Tibial nerve (tissue), 4 donors: Measurements from ENCODE around the gene PRKG1. TPM values are rescaled to one million over a fixed set of nuclear protein-coding genes. Genes with fewer than 3 reads are reported as not detected.

Experiments
- DNase-seq, 2 donors: peaks; one replicate each; pipeline ENCODE4 v3.0.0-alpha.2; 2019; ENCODE audit warnings: low spot score in 2 of 2
- H3K27ac ChIP-seq, 4 donors: fragments of 200-600 bp; sonication (generic) in 3 of 4; one replicate each; pipeline ENCODE4 v1.5.1; 2017 to 2019; ENCODE audit warnings: mild to moderate bottlenecking in 1 of 4
- H3K27me3 ChIP-seq, 2 donors: fragments of 200-600 bp; sonication (generic) in 1 of 2; one replicate each; pipeline versions ENCODE4 v1.5.1 to v1.6.0; 2017 to 2019
- H3K36me3 ChIP-seq, 3 donors: fragments of 200-600 bp; sonication (generic); one replicate each; pipeline ENCODE4 v1.5.1; 2018 to 2019
- H3K4me1 ChIP-seq, 4 donors: fragments of 200-600 bp; sonication (generic) in 3 of 4; one replicate each; pipeline ENCODE4 v1.5.1; 2017 to 2019
- H3K4me3 ChIP-seq, 4 donors: fragments of 200-600 bp; sonication (generic) in 3 of 4; one replicate each; pipeline ENCODE4 v1.5.1; 2017 to 2019; ENCODE audit warnings: mild to moderate bottlenecking in 1 of 4, moderate library complexity in 1 of 4
- H3K9me3 ChIP-seq, 4 donors: fragments of 200-600 bp; sonication (generic) in 3 of 4; one replicate each; pipeline ENCODE4 v1.5.1; 2017 to 2019
- EP300 ChIP-seq, 2 donors: sonication (generic); formaldehyde crosslinking; IDR thresholded peaks; one replicate each; pipeline ENCODE4 v1.6.1; 2017; ENCODE audit warnings: antibody characterized with exemption in 2 of 2, mild to moderate bottlenecking in 1 of 2
- POLR2A ChIP-seq, 2 donors: fragments of 450-650 bp; IDR thresholded peaks; one replicate each; pipeline ENCODE4 v1.6.1; 2017; ENCODE audit warnings: antibody characterized with exemption in 2 of 2, mild to moderate bottlenecking in 2 of 2, moderate library complexity in 2 of 2
- WGBS, 2 donors: methylation state at CpG; one replicate each; pipeline ENCODE4 v1.1.5; 2018; 5-methylcytosine and 5-hydroxymethylcytosine counted together
- total RNA-seq, 4 donors: library from RNA; depleted of rRNA; stranded (reverse); fragments of >200 nt; gene quantifications; one replicate each; pipeline ENCODE4 v1.1.0, GENCODE V29; 2016
- TF ChIP-seq, protein P1 (sequence below), 5 experiments: fragments of 200-600 bp in 3 of 5; fragments of 450-650 bp in 2 of 5; sonication (generic) in 3 of 5; IDR thresholded peaks; one replicate each; pipeline ENCODE4 v1.5.1; 2016 to 2019; ENCODE audit warnings: antibody characterized with exemption in 5 of 5, mild to moderate bottlenecking in 3 of 5, moderate library complexity in 2 of 5

The PRKG1 gene
- total RNA-seq, 4 donors from 2014 or later, result 8.7 to 35.0 (median 14.8) TPM

DNA sequence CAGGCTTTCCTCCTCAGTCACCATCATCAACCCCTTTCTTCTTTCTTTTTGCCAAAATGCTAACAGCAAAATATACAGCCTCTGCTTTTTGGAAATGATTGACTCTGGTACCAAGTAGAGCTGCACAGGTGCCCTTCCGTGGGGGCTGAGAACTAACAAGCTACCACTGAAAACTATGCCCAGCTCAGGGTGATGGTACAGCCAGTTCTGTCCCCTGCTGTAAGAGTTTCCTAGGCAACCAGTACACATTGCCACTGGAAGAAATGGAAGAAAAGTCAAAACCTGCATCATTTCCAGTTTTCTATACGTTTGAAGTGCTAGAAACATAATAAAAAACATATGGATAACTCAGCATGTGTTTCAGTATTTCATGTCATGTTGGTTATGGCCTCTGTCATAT lies 297.5 kb downstream of the PRKG1 start:
- Histone ChIP-seq H3K36me3 (no peaks in the 10 kb centered on the region), H3K27ac (no peak overlapping the region), H3K27me3 (no peaks in the 10 kb centered on the region), H3K4me1 (no peaks in the 10 kb centered on the region), H3K9me3 (no peaks in the 10 kb centered on the region), H3K4me3 (no peak overlapping the region)
- 59 to 70% methylated on average over 2 of the region's 2 CpGs for WGBS, 2 donors
- DNase-seq, result no peak
- TF ChIP-seq, protein P1, sequence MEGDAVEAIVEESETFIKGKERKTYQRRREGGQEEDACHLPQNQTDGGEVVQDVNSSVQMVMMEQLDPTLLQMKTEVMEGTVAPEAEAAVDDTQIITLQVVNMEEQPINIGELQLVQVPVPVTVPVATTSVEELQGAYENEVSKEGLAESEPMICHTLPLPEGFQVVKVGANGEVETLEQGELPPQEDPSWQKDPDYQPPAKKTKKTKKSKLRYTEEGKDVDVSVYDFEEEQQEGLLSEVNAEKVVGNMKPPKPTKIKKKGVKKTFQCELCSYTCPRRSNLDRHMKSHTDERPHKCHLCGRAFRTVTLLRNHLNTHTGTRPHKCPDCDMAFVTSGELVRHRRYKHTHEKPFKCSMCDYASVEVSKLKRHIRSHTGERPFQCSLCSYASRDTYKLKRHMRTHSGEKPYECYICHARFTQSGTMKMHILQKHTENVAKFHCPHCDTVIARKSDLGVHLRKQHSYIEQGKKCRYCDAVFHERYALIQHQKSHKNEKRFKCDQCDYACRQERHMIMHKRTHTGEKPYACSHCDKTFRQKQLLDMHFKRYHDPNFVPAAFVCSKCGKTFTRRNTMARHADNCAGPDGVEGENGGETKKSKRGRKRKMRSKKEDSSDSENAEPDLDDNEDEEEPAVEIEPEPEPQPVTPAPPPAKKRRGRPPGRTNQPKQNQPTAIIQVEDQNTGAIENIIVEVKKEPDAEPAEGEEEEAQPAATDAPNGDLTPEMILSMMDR (IDR thresholded peaks at IDR 0.05), result no peak
- no peak for TF ChIP-seq POLR2A (IDR thresholded peaks at IDR 0.05)
- no peak for TF ChIP-seq EP300 (IDR thresholded peaks at IDR 0.05)

DNA sequence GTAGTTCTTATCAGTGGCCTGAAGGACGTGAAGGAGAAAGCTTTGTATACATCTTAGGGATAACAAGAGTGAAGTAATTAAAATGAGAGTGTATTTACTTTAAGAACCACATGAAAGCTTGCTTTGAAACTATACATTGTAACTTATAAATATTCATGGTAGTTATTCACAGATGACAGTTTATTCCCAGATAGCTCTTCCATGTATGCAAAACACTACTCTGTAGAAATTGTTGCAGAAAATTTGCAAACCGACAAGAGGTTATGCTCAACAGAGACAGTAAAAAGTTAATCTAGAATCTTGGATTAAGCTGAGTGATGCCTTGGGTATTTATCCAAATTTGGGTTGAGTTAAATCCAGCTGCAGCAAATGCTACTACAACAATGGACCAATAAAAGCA lies 301.5 kb downstream of the PRKG1 start:
- TF ChIP-seq, protein P1 (IDR thresholded peaks at IDR 0.05), result no peak
- TF ChIP-seq POLR2A (IDR thresholded peaks at IDR 0.05) (no peak), EP300 (IDR thresholded peaks at IDR 0.05) (no peak)
- Histone ChIP-seq H3K27ac (no peak overlapping the region), H3K9me3 (no peaks in the 10 kb centered on the region), H3K4me3 (no peak overlapping the region), H3K27me3 (no peaks in the 10 kb centered on the region), H3K4me1 (no peaks in the 10 kb centered on the region), H3K36me3 (no peaks in the 10 kb centered on the region)
- no peak for DNase-seq
- 63 to 84% methylated on average over 2 of the region's 2 CpGs for WGBS, 2 donors

DNA sequence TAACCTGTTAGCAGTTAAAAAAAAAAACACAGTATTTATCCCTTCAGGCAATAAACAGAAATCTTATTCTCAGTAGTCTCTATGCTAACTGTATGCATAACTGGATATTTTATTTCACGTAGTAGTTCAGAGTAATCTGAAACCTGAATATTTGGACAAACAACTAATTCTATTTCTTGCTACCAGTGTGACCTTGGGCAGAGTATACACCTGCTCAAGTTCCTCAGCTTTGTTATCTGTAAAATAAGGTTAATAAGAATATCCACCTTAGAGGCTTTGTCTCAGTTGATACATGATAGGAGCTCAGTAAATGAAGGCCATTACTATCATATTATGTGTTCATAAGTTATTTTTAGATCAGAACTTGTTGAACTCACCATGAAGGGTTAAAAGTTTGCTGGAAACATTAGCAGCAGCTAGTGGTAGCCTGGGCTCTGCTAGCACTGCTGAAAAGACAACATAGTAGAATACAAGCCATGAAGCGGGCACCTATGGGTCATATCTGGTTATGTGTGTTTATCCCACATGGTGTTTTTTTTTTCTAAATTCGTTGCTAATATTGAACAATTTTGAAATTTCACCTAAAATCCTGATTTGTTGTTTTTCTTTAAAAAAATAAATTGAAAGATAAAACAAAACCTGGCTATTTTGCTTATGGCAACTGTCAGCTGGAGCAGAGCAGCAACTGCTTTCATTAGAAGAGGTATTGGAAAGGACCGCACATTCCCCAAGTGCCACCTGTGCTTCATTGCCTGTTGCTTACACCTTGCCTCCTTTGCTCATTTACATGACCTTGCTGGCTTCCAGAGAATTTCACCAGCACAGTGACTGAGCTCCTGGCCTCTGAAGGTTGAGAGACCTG lies 303.0 kb downstream of the PRKG1 start:
- WGBS, 2 donors, result 83 to 86% methylated on average over 4 of the region's 4 CpGs
- TF ChIP-seq, protein P1 (IDR thresholded peaks at IDR 0.05), result no peak
- TF ChIP-seq POLR2A (IDR thresholded peaks at IDR 0.05) (no peak), EP300 (IDR thresholded peaks at IDR 0.05) (no peak)
- H3K27me3 ChIP-seq, result no peaks in the 10 kb centered on the region
- DNase-seq, result no peak
- no peaks in the 10 kb centered on the region for H3K9me3 ChIP-seq
- H3K27ac ChIP-seq, result no peak overlapping the region
- no peaks in the 10 kb centered on the region for H3K4me1 ChIP-seq
- H3K4me3 ChIP-seq, result no peak overlapping the region
- H3K36me3 ChIP-seq, result no peaks in the 10 kb centered on the region

DNA sequence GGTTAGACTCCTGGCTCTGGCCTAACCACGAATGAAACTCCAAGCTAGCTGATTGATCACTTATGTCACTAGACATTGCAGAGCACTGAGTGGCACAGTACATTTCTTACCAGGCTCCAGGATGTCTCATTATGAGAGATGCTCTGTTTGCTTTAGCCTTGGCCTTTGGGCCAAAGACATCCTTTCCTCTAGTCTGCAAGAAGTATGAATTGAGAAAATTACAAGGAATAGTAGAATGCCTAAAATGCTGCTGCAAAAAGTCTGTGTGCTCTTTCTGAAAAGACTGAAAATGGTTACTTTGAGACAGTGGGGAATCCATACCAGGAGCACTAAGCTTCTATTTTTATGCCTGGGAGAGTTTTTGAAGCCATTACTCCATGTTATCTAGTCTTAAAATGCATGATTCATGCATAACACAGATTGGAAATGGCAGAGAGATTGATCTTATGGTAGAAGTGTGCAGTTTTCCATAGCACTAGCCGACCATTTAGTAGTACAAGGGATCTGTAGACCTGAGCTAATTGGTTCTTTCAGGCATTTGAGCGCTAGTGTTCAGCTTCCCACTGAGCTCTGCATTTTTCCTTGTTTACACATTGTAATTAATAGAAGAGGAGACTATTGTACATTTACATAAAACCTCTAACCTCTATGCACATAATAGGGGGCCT lies 303.8 kb downstream of the PRKG1 start:
- Histone ChIP-seq H3K9me3 (no peaks in the 10 kb centered on the region), H3K27ac (no peak overlapping the region), H3K4me3 (no peak overlapping the region), H3K36me3 (no peaks in the 10 kb centered on the region), H3K4me1 (no peaks in the 10 kb centered on the region), H3K27me3 (no peaks in the 10 kb centered on the region)
- DNase-seq, result no peak
- no peak for TF ChIP-seq POLR2A (IDR thresholded peaks at IDR 0.05)
- TF ChIP-seq EP300 (IDR thresholded peaks at IDR 0.05), result no peak
- TF ChIP-seq, protein P1 (IDR thresholded peaks at IDR 0.05), result no peak
- 72 to 78% methylated on average over 3 of the region's 3 CpGs for WGBS, 2 donors

DNA sequence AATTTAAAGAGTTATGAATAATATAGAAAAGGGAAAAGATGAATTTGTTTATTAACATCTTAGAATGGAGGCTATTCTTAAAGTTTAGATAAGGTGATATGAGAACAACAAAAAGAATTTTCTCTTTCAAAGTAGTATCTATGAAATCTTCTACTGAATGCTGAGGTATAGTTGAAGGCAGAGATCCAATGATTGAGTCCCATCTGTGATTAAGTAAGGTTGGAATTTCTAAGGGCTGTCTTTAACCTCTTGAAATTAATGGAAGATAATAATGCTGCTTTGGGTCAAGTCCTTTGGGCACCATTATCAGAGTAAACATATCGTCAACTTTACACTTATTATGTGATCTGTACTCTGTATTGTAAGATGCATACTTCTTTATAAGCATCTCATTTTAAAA lies 307.9 kb downstream of the PRKG1 start:
- TF ChIP-seq, protein P1 (IDR thresholded peaks at IDR 0.05), result no peak
- TF ChIP-seq POLR2A (IDR thresholded peaks at IDR 0.05), result no peak
- no peak overlapping the region for H3K4me3 ChIP-seq
- no peaks in the 10 kb centered on the region for H3K36me3 ChIP-seq
- H3K9me3 ChIP-seq, result no peaks in the 10 kb centered on the region
- H3K27ac ChIP-seq, result no peak overlapping the region
- no peaks in the 10 kb centered on the region for H3K4me1 ChIP-seq
- H3K27me3 ChIP-seq, result no peaks in the 10 kb centered on the region
- no peak for DNase-seq
- WGBS, 2 donors, result 81 to 86% methylated on average over 1 of the region's 1 CpG
